Loucy (cell line): ENCODE measurements around the gene CTXN3.

Experiments used
- H2AFZ ChIP-seq: fragments of 200-600 bp; sonication (generic); 2 replicates; pipeline ENCODE4 v1.6.0; 2016; ENCODE audit warnings: antibody characterized with exemption, mild to moderate bottlenecking, low read length, moderate library complexity
- H3F3A ChIP-seq: fragments of 200-600 bp; 2 replicates; pipeline ENCODE4 v1.6.0; 2016; ENCODE audit warnings: antibody characterized with exemption, low read depth, mild to moderate bottlenecking
- H3K27me3 ChIP-seq: fragments of 200-600 bp; sonication (generic); 2 replicates; pipeline ENCODE4 v1.6.1; 2014; ENCODE audit warnings: low read length, mild to moderate bottlenecking; ENCODE audit not compliant: insufficient read depth, poor library complexity, severe bottlenecking
- H3K36me3 ChIP-seq: fragments of 200-600 bp; sonication (generic); 2 replicates; pipeline ENCODE4 v1.6.1; 2016; ENCODE audit warnings: low read length; ENCODE audit not compliant: insufficient read depth
- H3K4me1 ChIP-seq: fragments of 200-600 bp; sonication (generic); 2 replicates; pipeline ENCODE4 v1.5.1; 2014; ENCODE audit warnings: low read length, mild to moderate bottlenecking; ENCODE audit not compliant: insufficient read depth, poor library complexity, severe bottlenecking
- H3K4me2 ChIP-seq: fragments of 200-600 bp; sonication (generic); 2 replicates; pipeline ENCODE4 v1.6.0; 2014; ENCODE audit warnings: antibody characterized with exemption, low read length, low read depth, mild to moderate bottlenecking; ENCODE audit not compliant: poor library complexity, severe bottlenecking
- H3K4me3 ChIP-seq: fragments of 200-600 bp; sonication (generic); 2 replicates; pipeline ENCODE4 v1.5.1; 2014; ENCODE audit warnings: low read length, mild to moderate bottlenecking, mixed read lengths; ENCODE audit not compliant: poor library complexity, severe bottlenecking
- H3K79me2 ChIP-seq: fragments of 200-600 bp; sonication (generic); 2 replicates; pipeline ENCODE4 v1.6.1; 2014; ENCODE audit warnings: low read length; ENCODE audit not compliant: insufficient read depth
- H3K9ac ChIP-seq: fragments of 200-600 bp; sonication (generic); 2 replicates; pipeline ENCODE4 v1.6.0; 2014; ENCODE audit warnings: mild to moderate bottlenecking, low read depth, low read length, moderate library complexity; ENCODE audit not compliant: poor library complexity, severe bottlenecking
- H3K9me2 ChIP-seq: fragments of 200-600 bp; sonication (generic); replicated peaks from 2 replicates; pipeline ENCODE4 v1.6.1; 2016; ENCODE audit warnings: low read depth, low read length, mixed read lengths
- H3K9me3 ChIP-seq: fragments of 200-600 bp; sonication (generic); 2 replicates; pipeline ENCODE4 v1.6.1; 2014; ENCODE audit warnings: mild to moderate bottlenecking, antibody characterized with exemption, low read length, low read depth; ENCODE audit not compliant: insufficient read depth
- H4K20me1 ChIP-seq: fragments of 200-600 bp; sonication (generic); 2 replicates; pipeline ENCODE4 v1.6.0; 2014; ENCODE audit warnings: antibody characterized with exemption, low read length, mild to moderate bottlenecking; ENCODE audit not compliant: insufficient read depth, poor library complexity, severe bottlenecking
- CTCF ChIP-seq: fragments of 200-600 bp; sonication (generic); conservative IDR thresholded peaks from 2 replicates; pipeline ENCODE4 v1.5.1; 2014; ENCODE audit warnings: mild to moderate bottlenecking, antibody characterized with exemption, low read length
- EZH2phosphoT487 ChIP-seq: fragments of 200-600 bp; IDR thresholded peaks from 2 replicates; pipeline ENCODE4 v1.6.1; 2018; ENCODE audit warnings: antibody characterized with exemption, mild to moderate bottlenecking, moderate library complexity, borderline replicate concordance

CTXN3 gene

GRCh38 chr5:127695346-127695745 lies 46.5 kb downstream of the CTXN3 start:
- Histone ChIP-seq H3K79me2 (no peaks in the 10 kb centered on the region), H3K9me3 (no peaks in the 10 kb centered on the region), H3K9ac (no peak overlapping the region), H3K27me3 (no peaks in the 10 kb centered on the region), H3F3A (no peaks in the 10 kb centered on the region), H3K4me2 (no peak overlapping the region), H3K4me3 (no peak overlapping the region), H4K20me1 (no peaks in the 10 kb centered on the region), H2AFZ (no peak overlapping the region), H3K9me2 (no peaks in the 10 kb centered on the region), H3K4me1 (peaks cover 3% of the 10 kb centered on the region), H3K36me3 (no peaks in the 10 kb centered on the region)
- TF ChIP-seq CTCF (no peak), EZH2phosphoT487 (no peak)

- TF ChIP-seq CTCF (no peak), EZH2phosphoT487 (no peak)
- no peak overlapping the region for H3K4me2 ChIP-seq
- H2AFZ ChIP-seq, result no peak overlapping the region
- H3K9ac ChIP-seq, result no peak overlapping the region
- H3K4me1 ChIP-seq, result peaks cover 3% of the 10 kb centered on the region
- no peak overlapping the region for H3K4me3 ChIP-seq
- no peaks in the 10 kb centered on the region for H3K9me2 ChIP-seq
- no peaks in the 10 kb centered on the region for H3K27me3 ChIP-seq
- H3K36me3 ChIP-seq, result no peaks in the 10 kb centered on the region
- H4K20me1 ChIP-seq, result no peaks in the 10 kb centered on the region
- no peaks in the 10 kb centered on the region for H3K79me2 ChIP-seq
- no peaks in the 10 kb centered on the region for H3K9me3 ChIP-seq
- no peaks in the 10 kb centered on the region for H3F3A ChIP-seq
Observed at GRCh38 chr5:127696683-127697082, 47.8 kb downstream of the CTXN3 start.

GRCh38 chr5:127697894-127698600 lies 49.2 kb downstream of the CTXN3 start:
- Histone ChIP-seq H3K9me2 (no peaks in the 10 kb centered on the region), H2AFZ (no peak overlapping the region), H3K4me1 (peaks cover 3% of the 10 kb centered on the region), H3K27me3 (no peaks in the 10 kb centered on the region), H3K79me2 (no peaks in the 10 kb centered on the region), H3K9me3 (no peaks in the 10 kb centered on the region), H4K20me1 (no peaks in the 10 kb centered on the region), H3F3A (no peaks in the 10 kb centered on the region), H3K4me3 (no peak overlapping the region), H3K4me2 (no peak overlapping the region), H3K36me3 (no peaks in the 10 kb centered on the region), H3K9ac (no peak overlapping the region)
- no peak for TF ChIP-seq CTCF
- TF ChIP-seq EZH2phosphoT487, result no peak
